Retinal pigment epithelial cell (primary cell): ENCODE results near the gene CYSRT1.
A peak's percentile ranks its signal among the peaks of the same experiment; 100 is the strongest.

ENCODE experiments used
- DNase-seq: peaks from one replicate; pipeline ENCODE4 v3.0.0-alpha.2; 2010; ENCODE audit warnings: low read depth
- H3K4me3 ChIP-seq: 2 replicates; pipeline ENCODE4 v1.5.1; 2011; ENCODE audit warnings: mild to moderate bottlenecking, low read length, control low read depth, moderate library complexity
- TF ChIP-seq, protein P1 (sequence below): conservative IDR thresholded peaks from 2 replicates; pipeline ENCODE4 v1.5.1; 2011; ENCODE audit warnings: low read depth, low read length, control low read depth, inconsistent platforms

The CYSRT1 gene

DNA sequence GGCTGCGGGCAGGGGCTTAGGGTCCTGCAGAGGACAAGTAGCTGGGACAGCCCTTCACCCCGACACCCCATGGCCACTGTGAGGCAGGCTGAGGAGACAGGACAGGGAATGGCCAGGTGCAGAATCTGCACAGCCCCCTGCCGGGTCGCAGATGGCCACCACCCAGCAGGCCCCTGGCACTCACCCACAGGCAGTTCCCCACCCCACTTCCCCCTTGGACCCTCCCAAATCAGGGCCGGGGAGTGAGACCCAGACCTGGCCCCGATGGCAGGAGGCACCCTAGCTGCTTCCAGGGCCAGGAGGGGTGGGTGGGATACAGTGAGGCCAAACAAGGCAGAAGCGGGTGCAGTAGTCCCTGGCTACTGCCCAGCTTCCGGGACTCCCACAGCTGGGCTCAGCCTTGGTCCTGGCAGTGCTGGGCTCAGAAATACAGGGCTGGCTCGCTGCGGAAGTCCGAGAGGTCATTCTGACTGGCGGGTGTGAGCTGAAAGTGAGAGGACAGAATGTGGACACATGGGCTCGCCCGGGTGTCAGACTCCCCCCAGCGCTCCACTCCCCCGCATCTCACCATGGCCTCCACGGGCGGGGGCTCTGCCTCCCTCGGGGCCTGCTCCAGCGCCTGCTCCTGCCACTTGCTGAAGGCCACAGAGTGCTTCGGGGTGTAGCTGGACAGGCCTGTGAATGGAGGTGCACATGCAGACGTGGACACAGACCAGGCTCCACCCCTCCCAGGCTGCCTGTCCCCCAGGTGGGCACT lies 33.1 kb upstream of the CYSRT1 start:
- H3K4me3 ChIP-seq, result no peak overlapping the region
- DNase-seq, result no peak
- TF ChIP-seq, protein P1, sequence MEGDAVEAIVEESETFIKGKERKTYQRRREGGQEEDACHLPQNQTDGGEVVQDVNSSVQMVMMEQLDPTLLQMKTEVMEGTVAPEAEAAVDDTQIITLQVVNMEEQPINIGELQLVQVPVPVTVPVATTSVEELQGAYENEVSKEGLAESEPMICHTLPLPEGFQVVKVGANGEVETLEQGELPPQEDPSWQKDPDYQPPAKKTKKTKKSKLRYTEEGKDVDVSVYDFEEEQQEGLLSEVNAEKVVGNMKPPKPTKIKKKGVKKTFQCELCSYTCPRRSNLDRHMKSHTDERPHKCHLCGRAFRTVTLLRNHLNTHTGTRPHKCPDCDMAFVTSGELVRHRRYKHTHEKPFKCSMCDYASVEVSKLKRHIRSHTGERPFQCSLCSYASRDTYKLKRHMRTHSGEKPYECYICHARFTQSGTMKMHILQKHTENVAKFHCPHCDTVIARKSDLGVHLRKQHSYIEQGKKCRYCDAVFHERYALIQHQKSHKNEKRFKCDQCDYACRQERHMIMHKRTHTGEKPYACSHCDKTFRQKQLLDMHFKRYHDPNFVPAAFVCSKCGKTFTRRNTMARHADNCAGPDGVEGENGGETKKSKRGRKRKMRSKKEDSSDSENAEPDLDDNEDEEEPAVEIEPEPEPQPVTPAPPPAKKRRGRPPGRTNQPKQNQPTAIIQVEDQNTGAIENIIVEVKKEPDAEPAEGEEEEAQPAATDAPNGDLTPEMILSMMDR, result no peak

DNA sequence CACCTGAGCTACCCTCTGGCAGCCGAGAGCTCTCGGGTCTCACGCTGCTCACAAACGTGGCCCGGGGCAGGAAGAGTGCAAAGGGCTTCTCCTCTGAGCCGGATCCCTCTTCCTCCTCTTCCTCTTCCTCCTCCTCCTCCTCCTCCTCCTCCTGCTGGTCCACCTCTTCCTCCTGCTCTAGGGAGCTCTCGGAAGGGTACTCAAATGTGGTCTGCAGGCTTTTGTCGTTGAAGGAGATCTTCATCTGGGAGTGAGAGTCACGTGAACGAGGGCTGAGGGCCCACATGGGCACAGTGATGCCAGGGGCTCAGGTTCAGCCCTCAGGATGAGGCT lies 32.6 kb upstream of the CYSRT1 start:
- DNase-seq, result no peak
- TF ChIP-seq, protein P1, result no peak
- no peak overlapping the region for H3K4me3 ChIP-seq

DNA sequence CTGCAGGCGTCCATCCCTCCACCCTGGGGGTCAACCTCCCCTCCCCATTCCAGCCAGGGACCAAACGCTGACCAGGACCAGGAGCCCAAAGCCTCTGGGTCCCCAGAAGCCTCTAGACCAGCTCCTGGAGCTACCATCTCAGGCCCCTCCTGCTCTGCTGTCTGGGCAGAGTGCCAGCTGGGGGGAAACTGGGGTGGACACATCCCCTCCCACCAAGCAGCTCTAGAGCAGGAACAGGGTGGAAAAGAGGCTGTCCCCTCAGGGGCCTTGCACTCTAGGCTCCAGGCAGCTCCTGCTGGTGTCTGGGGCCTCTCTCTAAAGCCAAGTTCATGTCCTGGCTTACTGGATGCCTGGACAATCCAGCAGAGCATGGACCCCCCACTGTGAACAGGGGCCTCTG lies 32.1 kb upstream of the CYSRT1 start:
- TF ChIP-seq, protein P1, result no peak
- H3K4me3 ChIP-seq, result no peak overlapping the region
- DNase-seq, result no peak

GRCh38 chr9:137193771-137194170 lies 31.2 kb upstream of the CYSRT1 start:
- no peak for DNase-seq
- peak overlapping the region; percentile 40 for H3K4me3 ChIP-seq
- TF ChIP-seq, protein P1, result no peak

DNA sequence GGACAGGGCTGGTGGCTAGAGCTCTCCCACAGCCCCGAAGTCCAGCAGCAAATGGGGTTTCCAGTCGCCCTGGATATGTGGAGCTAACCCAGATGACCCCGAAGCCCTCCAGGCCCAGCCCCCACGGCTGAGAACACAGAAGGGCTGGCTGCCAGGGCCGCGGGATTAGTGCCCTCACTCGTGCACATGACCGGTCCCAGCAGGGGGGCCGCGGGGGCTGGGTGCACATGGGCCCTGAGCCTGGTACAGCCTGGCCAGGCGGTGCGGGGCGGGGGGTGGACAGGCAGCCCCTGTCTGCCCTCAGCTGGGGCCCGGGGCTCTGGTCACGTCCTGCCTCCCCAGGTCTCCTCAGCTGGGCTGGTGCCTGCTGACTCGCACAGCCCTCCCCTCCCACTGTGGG lies 30.6 kb upstream of the CYSRT1 start:
- peak overlapping the region; percentile 84 for H3K4me3 ChIP-seq
- TF ChIP-seq, protein P1, result no peak
- peak; percentile 94 for DNase-seq

- TF ChIP-seq, protein P1, result no peak
- no peak for DNase-seq
- H3K4me3 ChIP-seq, result peak overlapping the region; percentile 84
Measured at GRCh38 chr9:137194909-137195308, 30.1 kb upstream of the CYSRT1 start.

GRCh38 chr9:137195525-137196220 lies 29.3 kb upstream of the CYSRT1 start:
- TF ChIP-seq, protein P1, result no peak
- no peak for DNase-seq
- H3K4me3 ChIP-seq, result peak overlapping the region; percentile 84
